Peyer's patch (tissue), 4 donors: Measurements from ENCODE around the gene LARP1.

Source experiments
- CTCF ChIP-seq, 6 experiments: fragments of 450-650 bp in 4 of 6; fragments of 200-600 bp in 2 of 6; sonication (generic) in 1 of 6; IDR thresholded peaks; one replicate each; pipeline ENCODE4 v1.5.1; 2017 to 2019; ENCODE audit warnings: antibody characterized with exemption in 6 of 6, mild to moderate bottlenecking in 3 of 6, moderate library complexity in 1 of 6
- POLR2A ChIP-seq, 2 donors: fragments of 450-650 bp; IDR thresholded peaks; one replicate each; pipeline ENCODE4 v1.5.1; 2017; ENCODE audit warnings: antibody characterized with exemption in 2 of 2, mild to moderate bottlenecking in 2 of 2, moderate library complexity in 2 of 2

- no peak for TF ChIP-seq CTCF (IDR thresholded peaks at IDR 0.05)
- no peak for TF ChIP-seq POLR2A (IDR thresholded peaks at IDR 0.05)
Measured at GRCh38 chr5:154849791-154850201, 94.6 kb downstream of the LARP1 start.
